WTC11 (cell line): Measurements from ENCODE around the gene TMEM59L.

Experiments
- EMX1 ChIP-seq: fragments of 250-450 bp; sonication (Bioruptor Pico); IDR thresholded peaks from 2 replicates; pipeline ENCODE4 v1.8.0; 2021; ENCODE audit warnings: mild to moderate bottlenecking
- ESRRA ChIP-seq: sonication (generic); formaldehyde crosslinking; IDR thresholded peaks from 2 replicates; pipeline ENCODE4 v1.8.1; 2022; ENCODE audit warnings: mild to moderate bottlenecking, missing genetic modification reagents, borderline replicate concordance
- FOXP1 ChIP-seq: sonication (generic); formaldehyde crosslinking; IDR thresholded peaks from 2 replicates; pipeline ENCODE4 v1.8.0; 2022; ENCODE audit warnings: missing genetic modification reagents, mild to moderate bottlenecking, moderate library complexity, borderline replicate concordance
- NR3C1 ChIP-seq: sonication (generic); formaldehyde crosslinking; conservative IDR thresholded peaks from 2 replicates; pipeline ENCODE4 v1.8.1; 2023; ENCODE audit warnings: low read depth, mild to moderate bottlenecking, missing genetic modification reagents
- USF2 ChIP-seq: sonication (generic); formaldehyde crosslinking; IDR thresholded peaks from 2 replicates; pipeline ENCODE4 v1.8.1; 2023; ENCODE audit warnings: mild to moderate bottlenecking, missing genetic modification reagents, moderate library complexity
- ZNF138 ChIP-seq: sonication (generic); formaldehyde crosslinking; conservative IDR thresholded peaks from 2 replicates; pipeline ENCODE4 v1.8.1; 2022; ENCODE audit warnings: mild to moderate bottlenecking, moderate library complexity, missing genetic modification reagents
- TF ChIP-seq, protein P1 (sequence below): fragments of 200-600 bp; IDR thresholded peaks from 2 replicates; pipeline ENCODE4 v1.8.0; 2022; ENCODE audit warnings: antibody characterized with exemption
- TF ChIP-seq, protein P2 (sequence below): sonication (generic); formaldehyde crosslinking; conservative IDR thresholded peaks from 2 replicates; pipeline ENCODE4 v1.8.1; 2022; ENCODE audit warnings: mild to moderate bottlenecking, missing genetic modification reagents
- TF ChIP-seq, protein P3 (sequence below): sonication (generic); formaldehyde crosslinking; IDR thresholded peaks from 2 replicates; pipeline ENCODE4 v1.8.0; 2022; ENCODE audit warnings: mild to moderate bottlenecking, missing genetic modification reagents

DNA sequence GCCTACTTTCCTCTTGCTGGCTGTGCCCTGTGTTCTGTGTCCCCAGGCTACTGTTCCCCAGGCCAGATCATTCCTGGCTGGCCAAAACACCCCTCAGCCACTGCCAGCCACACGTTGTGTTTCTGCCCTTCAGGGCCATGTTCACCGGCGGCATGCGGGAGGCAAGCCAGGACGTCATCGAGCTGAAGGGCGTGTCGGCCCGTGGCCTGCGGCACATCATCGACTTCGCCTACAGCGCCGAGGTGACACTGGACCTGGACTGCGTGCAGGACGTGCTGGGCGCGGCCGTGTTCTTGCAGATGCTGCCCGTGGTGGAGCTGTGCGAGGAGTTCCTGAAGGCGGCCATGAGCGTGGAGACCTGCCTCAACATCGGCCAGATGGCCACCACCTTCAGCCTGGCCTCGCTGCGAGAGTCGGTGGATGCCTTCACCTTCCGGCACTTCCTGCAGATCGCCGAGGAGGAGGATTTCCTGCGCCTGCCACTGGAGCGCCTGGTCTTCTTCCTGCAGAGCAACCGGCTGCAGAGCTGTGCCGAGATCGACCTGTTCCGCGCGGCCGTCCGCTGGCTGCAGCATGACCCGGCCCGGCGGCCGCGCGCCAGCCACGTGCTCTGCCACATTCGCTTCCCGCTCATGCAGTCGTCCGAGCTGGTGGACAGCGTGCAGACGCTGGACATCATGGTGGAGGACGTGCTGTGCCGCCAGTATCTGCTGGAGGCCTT is 55.0 kb downstream of the TMEM59L start:
- TF ChIP-seq, protein P1, sequence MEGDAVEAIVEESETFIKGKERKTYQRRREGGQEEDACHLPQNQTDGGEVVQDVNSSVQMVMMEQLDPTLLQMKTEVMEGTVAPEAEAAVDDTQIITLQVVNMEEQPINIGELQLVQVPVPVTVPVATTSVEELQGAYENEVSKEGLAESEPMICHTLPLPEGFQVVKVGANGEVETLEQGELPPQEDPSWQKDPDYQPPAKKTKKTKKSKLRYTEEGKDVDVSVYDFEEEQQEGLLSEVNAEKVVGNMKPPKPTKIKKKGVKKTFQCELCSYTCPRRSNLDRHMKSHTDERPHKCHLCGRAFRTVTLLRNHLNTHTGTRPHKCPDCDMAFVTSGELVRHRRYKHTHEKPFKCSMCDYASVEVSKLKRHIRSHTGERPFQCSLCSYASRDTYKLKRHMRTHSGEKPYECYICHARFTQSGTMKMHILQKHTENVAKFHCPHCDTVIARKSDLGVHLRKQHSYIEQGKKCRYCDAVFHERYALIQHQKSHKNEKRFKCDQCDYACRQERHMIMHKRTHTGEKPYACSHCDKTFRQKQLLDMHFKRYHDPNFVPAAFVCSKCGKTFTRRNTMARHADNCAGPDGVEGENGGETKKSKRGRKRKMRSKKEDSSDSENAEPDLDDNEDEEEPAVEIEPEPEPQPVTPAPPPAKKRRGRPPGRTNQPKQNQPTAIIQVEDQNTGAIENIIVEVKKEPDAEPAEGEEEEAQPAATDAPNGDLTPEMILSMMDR = no peak
- TF ChIP-seq EMX1 (CRISPR knock-in tag) (no peak), ESRRA (CRISPR knock-in tag) (no peak), FOXP1 (CRISPR knock-in tag) (no peak), ZNF138 (CRISPR knock-in tag) (no peak), USF2 (CRISPR knock-in tag) (no peak), NR3C1 (no peak)
- TF ChIP-seq, protein P2, sequence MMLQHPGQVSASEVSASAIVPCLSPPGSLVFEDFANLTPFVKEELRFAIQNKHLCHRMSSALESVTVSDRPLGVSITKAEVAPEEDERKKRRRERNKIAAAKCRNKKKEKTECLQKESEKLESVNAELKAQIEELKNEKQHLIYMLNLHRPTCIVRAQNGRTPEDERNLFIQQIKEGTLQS = no peak
- TF ChIP-seq, protein P3, sequence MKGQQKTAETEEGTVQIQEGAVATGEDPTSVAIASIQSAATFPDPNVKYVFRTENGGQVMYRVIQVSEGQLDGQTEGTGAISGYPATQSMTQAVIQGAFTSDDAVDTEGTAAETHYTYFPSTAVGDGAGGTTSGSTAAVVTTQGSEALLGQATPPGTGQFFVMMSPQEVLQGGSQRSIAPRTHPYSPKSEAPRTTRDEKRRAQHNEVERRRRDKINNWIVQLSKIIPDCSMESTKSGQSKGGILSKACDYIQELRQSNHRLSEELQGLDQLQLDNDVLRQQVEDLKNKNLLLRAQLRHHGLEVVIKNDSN = no peak
